Adrenal gland (tissue), 12 donors: ENCODE data around the gene KRT37. TPM values are rescaled to one million over a fixed set of nuclear protein-coding genes. Genes with fewer than 3 reads are reported as not detected.

ENCODE experiments used
- DNase-seq, 7 donors: peaks; one replicate each; pipeline ENCODE4 v3.0.0-alpha.2; 2019 to 2020
- H3K27ac ChIP-seq, 5 donors: fragments of 200-600 bp; sonication (generic) in 4 of 5; 1 replicate in 3 of 5; 2 replicates in 2 of 5; pipeline versions ENCODE4 v1.5.1 to v1.8.0; 2016 to 2020; ENCODE audit warnings: mild to moderate bottlenecking in 1 of 5
- H3K27me3 ChIP-seq: fragments of 200-600 bp; 2 replicates; pipeline ENCODE4 v1.8.0; 2021
- H3K36me3 ChIP-seq, 2 donors: fragments of 200-600 bp; replicated peaks in 1 of 2; 1 replicate in 1 of 2; 2 replicates in 1 of 2; pipeline versions ENCODE4 v1.5.1 to v1.8.0; 2018 to 2022
- H3K4me1 ChIP-seq, 2 donors: fragments of 200-600 bp; replicated peaks in 1 of 2; 1 replicate in 1 of 2; 2 replicates in 1 of 2; pipeline versions ENCODE4 v1.5.1 to v1.8.0; 2018 to 2021
- H3K4me3 ChIP-seq, 4 donors: fragments of 200-600 bp; sonication (generic) in 3 of 4; one replicate each; pipeline ENCODE4 v1.5.1; 2016 to 2018
- H3K9me3 ChIP-seq, 3 donors: fragments of 200-600 bp; sonication (generic) in 1 of 3; replicated peaks in 1 of 3; 1 replicate in 2 of 3; 2 replicates in 1 of 3; pipeline versions ENCODE4 v1.5.1 to v1.8.0; 2016 to 2021
- POLR2A ChIP-seq, 2 donors: fragments of 450-650 bp; IDR thresholded peaks; one replicate each; pipeline ENCODE4 v1.6.1; 2017; ENCODE audit warnings: antibody characterized with exemption in 2 of 2, mild to moderate bottlenecking in 2 of 2, moderate library complexity in 1 of 2
- WGBS, 4 donors: extraction: QIAGEN DNeasy Blood & Tissue Kit in 2 of 4; methylation state at CpG; one replicate each; pipeline versions ENCODE4 v1.1.5 to v1.1.7; 2013 to 2017; 5-methylcytosine and 5-hydroxymethylcytosine counted together
- intact Hi-C, 2 donors: fragments of 100-400 bp; cut with DNase I; formaldehyde crosslinking; loops; one replicate each; pipeline versions ENCODE4 v1.14.1 to v1.15.0; 2022 to 2023
- polyA plus RNA-seq, 3 donors: library from polyadenylated mRNA; stranded (reverse); fragments of 200-250 nt in 2 of 3; fragments of 350-450 nt in 1 of 3; fragmentation: Illumina TruSeq in 1 of 3; extraction: RNeasy Lipid Tissue Mini Kit (QIAGEN cat#74804) in 1 of 3; gene quantifications; one replicate each; pipeline ENCODE4 v1.2.3, GENCODE V29; 2013 to 2014
- total RNA-seq, 9 donors: library from RNA; depleted of rRNA in 4 of 9; stranded (reverse); fragments of >200 nt in 4 of 9; fragments of 120-200 nt in 1 of 9; fragmentation: NEBNext Ultra II Directional in 1 of 9; extraction: Animal tissue kit (Norgen Biotek cat#: 25700) in 1 of 9; gene quantifications; one replicate each; pipeline versions ENCODE4 v1.1.0 to v1.2.4, GENCODE V29; 2013 to 2023
- TF ChIP-seq, protein P1 (sequence below), 6 experiments: fragments of 450-650 bp in 4 of 6; fragments of 200-600 bp in 2 of 6; sonication (generic) in 1 of 6; IDR thresholded peaks; 1 replicate in 5 of 6; 2 replicates in 1 of 6; pipeline versions ENCODE4 v1.5.1 to v1.8.0; 2016 to 2021; ENCODE audit warnings: antibody characterized with exemption in 6 of 6, mild to moderate bottlenecking in 2 of 6, moderate library complexity in 1 of 6
- donor health status: healthy with polysubstance abuse.
- donor health status: Bipolar disorder and iron deficiency.
- donor health status: DM: yes; HTN: yes; CAD: no.
- donor health status: DM: no; HTN: no; CAD: no.
- donor health status: DM: no; HTN: no; CAD: no.
- donor health status: DM: yes; HTN: yes; CAD: no.

KRT37 gene
- total and polyA plus RNA-seq, 12 donors, result not detected

DNA sequence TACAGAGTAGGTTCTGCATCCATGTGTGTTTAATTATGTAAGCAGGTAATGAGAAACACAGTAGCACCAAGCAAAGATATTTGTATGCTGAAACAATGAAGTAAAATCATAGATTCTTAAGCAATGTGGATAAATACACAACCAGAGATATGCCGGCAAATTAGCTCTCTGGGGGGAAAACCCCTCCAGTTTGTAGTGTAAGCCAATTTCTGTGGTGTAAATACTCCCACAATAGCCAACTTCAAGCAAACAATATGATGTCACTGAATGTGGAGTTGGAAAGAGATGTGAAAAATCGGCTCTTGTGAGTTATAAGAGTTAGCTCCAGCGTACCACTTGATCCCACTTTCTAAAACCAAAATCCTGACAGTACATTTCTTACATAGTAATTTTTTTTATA is 20.3 kb upstream of the KRT37 start:
- TF ChIP-seq, protein P1, sequence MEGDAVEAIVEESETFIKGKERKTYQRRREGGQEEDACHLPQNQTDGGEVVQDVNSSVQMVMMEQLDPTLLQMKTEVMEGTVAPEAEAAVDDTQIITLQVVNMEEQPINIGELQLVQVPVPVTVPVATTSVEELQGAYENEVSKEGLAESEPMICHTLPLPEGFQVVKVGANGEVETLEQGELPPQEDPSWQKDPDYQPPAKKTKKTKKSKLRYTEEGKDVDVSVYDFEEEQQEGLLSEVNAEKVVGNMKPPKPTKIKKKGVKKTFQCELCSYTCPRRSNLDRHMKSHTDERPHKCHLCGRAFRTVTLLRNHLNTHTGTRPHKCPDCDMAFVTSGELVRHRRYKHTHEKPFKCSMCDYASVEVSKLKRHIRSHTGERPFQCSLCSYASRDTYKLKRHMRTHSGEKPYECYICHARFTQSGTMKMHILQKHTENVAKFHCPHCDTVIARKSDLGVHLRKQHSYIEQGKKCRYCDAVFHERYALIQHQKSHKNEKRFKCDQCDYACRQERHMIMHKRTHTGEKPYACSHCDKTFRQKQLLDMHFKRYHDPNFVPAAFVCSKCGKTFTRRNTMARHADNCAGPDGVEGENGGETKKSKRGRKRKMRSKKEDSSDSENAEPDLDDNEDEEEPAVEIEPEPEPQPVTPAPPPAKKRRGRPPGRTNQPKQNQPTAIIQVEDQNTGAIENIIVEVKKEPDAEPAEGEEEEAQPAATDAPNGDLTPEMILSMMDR (IDR thresholded peaks at IDR 0.05), result no peak
- no peak for TF ChIP-seq POLR2A (IDR thresholded peaks at IDR 0.05)
- no peak for DNase-seq
- Histone ChIP-seq H3K36me3 (no peaks in the 10 kb centered on the region), H3K27me3 (no peaks in the 10 kb centered on the region), H3K4me1 (peaks cover 0 to 5% of the 10 kb centered on the region in 2 donors), H3K4me3 (no peak overlapping the region), H3K9me3 (no peaks in the 10 kb centered on the region), H3K27ac (no peak overlapping the region)
- WGBS, 4 donors, result 59 to 76% (median 65%) methylated on average over 3 of the region's 3 CpGs
- intact Hi-C loops, result no loop called here

DNA sequence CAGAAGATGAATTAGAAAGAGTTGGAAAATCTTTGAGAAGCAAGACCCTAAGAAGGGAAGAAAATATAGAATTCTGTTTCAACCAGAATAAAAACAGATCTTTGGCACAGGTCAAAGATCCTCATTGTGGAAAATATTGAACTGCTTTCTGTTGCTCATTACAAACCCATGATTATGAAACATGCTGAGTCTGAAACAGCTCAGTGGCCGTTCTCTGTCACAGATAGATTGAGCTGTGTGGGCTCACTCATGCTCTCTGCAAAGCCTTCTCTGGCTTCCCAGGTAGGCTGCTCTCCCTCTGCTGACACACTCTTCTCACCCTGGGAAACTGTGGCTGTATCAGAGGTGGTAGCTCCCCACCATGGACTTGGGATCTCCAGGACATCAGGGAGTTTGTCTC is 19.8 kb upstream of the KRT37 start:
- H3K9me3 ChIP-seq, result no peaks in the 10 kb centered on the region
- TF ChIP-seq POLR2A (IDR thresholded peaks at IDR 0.05), result no peak

DNA sequence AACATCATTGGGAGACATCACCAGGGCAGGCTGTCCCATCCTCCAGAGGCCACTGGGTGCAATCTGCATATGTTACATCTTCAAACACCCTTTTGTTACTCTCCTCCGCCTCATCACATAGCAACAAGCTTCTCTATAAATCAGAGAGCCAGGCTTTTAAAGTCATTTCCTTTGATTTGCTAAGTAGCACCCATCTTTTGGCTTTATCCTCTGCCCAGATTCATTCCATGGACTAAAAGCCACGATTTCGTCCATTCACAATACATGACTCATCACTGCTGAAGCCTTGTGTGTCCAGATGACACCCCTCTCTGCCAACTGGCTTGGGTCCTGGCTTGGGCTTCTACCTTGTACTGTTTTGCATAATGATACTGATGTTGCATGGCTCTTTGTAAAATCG is 18.4 kb upstream of the KRT37 start:
- WGBS, 4 donors, result 61 to 70% (median 67%) methylated on average over 4 of the region's 4 CpGs
- H3K36me3 ChIP-seq, result no peaks in the 10 kb centered on the region
- no peak for DNase-seq
- intact Hi-C loops, result no loop called here
- H3K9me3 ChIP-seq, result no peaks in the 10 kb centered on the region
- TF ChIP-seq, protein P1 (IDR thresholded peaks at IDR 0.05), result no peak
- TF ChIP-seq POLR2A (IDR thresholded peaks at IDR 0.05), result no peak
- no peak overlapping the region for H3K4me3 ChIP-seq
- no peaks in the 10 kb centered on the region for H3K27me3 ChIP-seq
- no peak overlapping the region for H3K27ac ChIP-seq
- H3K4me1 ChIP-seq, result peaks cover 0 to 5% of the 10 kb centered on the region in 2 donors

More for the DNA sequence above, 19.8 kb upstream of the KRT37 start:
- Histone ChIP-seq H3K4me3 (no peak overlapping the region), H3K36me3 (no peaks in the 10 kb centered on the region), H3K4me1 (peaks cover 0 to 5% of the 10 kb centered on the region in 2 donors), H3K27ac (no peak overlapping the region), H3K27me3 (no peaks in the 10 kb centered on the region)
- 40 to 68% (median 64%) methylated on average over 1 of the region's 1 CpG for WGBS, 4 donors
- intact Hi-C loops, result no loop called here
- DNase-seq, result no peak

DNA sequence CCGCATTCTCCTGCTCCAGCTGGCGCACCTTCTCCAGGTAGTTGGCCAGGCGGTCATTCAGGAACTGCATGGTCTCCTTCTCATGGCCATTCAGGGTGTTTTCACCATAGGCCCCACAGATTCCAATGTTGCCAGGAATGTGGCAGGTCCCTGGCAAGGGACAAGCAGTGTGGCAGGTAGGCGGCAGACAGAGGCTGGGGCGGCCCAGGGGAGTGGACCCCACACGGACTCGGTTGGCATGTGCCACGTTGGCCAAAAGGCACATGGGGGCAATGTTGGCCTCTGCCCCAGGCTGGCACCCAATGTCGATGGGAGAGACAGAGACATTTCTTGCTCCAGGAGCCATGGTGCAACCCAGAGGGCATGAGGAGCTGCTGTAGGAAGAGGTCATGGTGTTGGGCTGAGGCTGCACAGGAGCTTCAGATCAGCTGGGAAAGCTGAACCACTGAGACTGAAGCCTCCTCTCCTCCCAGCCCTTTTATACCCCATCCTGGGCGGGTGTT is 16.2 kb upstream of the KRT37 start, which contains the start of gene KRT38:
Gene KRT38, minus strand, starts transcription at position 453 of the 503 bp plus-strand sequence. Its CDS starts 62 bp downstream, at position 391.
- DNase-seq, result no peak
- no peak within 1 kb of the TSS for H3K4me3 ChIP-seq

More for the DNA sequence above, 16.2 kb upstream of the KRT37 start, which contains the start of gene KRT38:
- Histone ChIP-seq H3K27me3 (no peaks in the 10 kb centered on the region), H3K27ac (no peak within 1 kb of the TSS), H3K4me1 (no peaks in the 10 kb centered on the region), H3K36me3 (no peaks in the 10 kb centered on the region), H3K9me3 (no peaks in the 10 kb centered on the region)
- intact Hi-C loops, result no loop called here
- TF ChIP-seq, protein P1 (IDR thresholded peaks at IDR 0.05), result no peak
- TF ChIP-seq POLR2A (IDR thresholded peaks at IDR 0.05), result no peak
- WGBS, 4 donors, result 87 to 100% (median 94%) methylated on average over 3 to 10 of the region's 10 CpGs
